Osteoblast (primary cell): Measurements from ENCODE around the gene SRSF3. TPM values are rescaled to one million over a fixed set of nuclear protein-coding genes. Genes with fewer than 3 reads are reported as not detected.

Experiments used
- DNase-seq: peaks from one replicate; pipeline ENCODE4 v3.0.0; 2011; ENCODE audit warnings: low spot score, mixed read lengths; ENCODE audit not compliant: insufficient read length; ENCODE audit errors: missing footprints
- H2AFZ ChIP-seq: 2 replicates; pipeline ENCODE4 v1.6.0; 2011; ENCODE audit warnings: mild to moderate bottlenecking, low read length
- H3K27ac ChIP-seq: 2 replicates; pipeline ENCODE4 v1.5.1; 2011; ENCODE audit warnings: mild to moderate bottlenecking, low read depth, low read length, moderate library complexity
- H3K27me3 ChIP-seq: 2 replicates; pipeline ENCODE4 v1.6.0; 2012; ENCODE audit warnings: mild to moderate bottlenecking, control low read depth, inconsistent platforms, low read length, moderate library complexity; ENCODE audit not compliant: insufficient read depth
- H3K36me3 ChIP-seq: 2 replicates; pipeline ENCODE4 v1.5.1; 2011; ENCODE audit warnings: mild to moderate bottlenecking, low read length, control low read depth, moderate library complexity; ENCODE audit not compliant: insufficient read depth
- H3K4me1 ChIP-seq: 2 replicates; pipeline ENCODE4 v1.5.1; 2011; ENCODE audit warnings: mild to moderate bottlenecking, low read length, control low read depth, moderate library complexity; ENCODE audit not compliant: insufficient read depth
- H3K4me2 ChIP-seq: 2 replicates; pipeline ENCODE4 v1.6.0; 2011; ENCODE audit warnings: mild to moderate bottlenecking, low read length; ENCODE audit not compliant: insufficient read depth
- H3K4me3 ChIP-seq: fragments of 200-600 bp; sonication (generic); 3 replicates; pipeline ENCODE4 v1.5.1; 2012; ENCODE audit warnings: mild to moderate bottlenecking, low read length, inconsistent platforms; ENCODE audit not compliant: insufficient read depth
- H3K79me2 ChIP-seq: 2 replicates; pipeline ENCODE4 v1.6.0; 2012; ENCODE audit warnings: mild to moderate bottlenecking, low read length, control low read depth, inconsistent platforms; ENCODE audit not compliant: insufficient read depth
- H3K9me3 ChIP-seq: 2 replicates; pipeline ENCODE4 v1.5.1; 2011; ENCODE audit warnings: low read depth, low read length, control low read depth
- H4K20me1 ChIP-seq: 2 replicates; pipeline ENCODE4 v1.6.0; 2012; ENCODE audit warnings: mild to moderate bottlenecking, low read length, control low read depth; ENCODE audit not compliant: insufficient read depth
- CTCF ChIP-seq: IDR thresholded peaks from 2 replicates; pipeline ENCODE4 v1.5.1; 2011; ENCODE audit warnings: mild to moderate bottlenecking, low read depth, low read length, moderate library complexity; ENCODE audit errors: extremely low read depth
- total RNA-seq: library from RNA; depleted of rRNA; stranded (reverse); fragments of >200 nt; gene quantifications from 2 replicates; pipeline ENCODE4 v1.2.3, GENCODE V29; 2012

Gene SRSF3
- total RNA-seq, 1 donor = 289 TPM

- Histone ChIP-seq H3K9me3 (no peaks in the 10 kb centered on the region), H3K36me3 (no peaks in the 10 kb centered on the region), H3K27me3 (no peaks in the 10 kb centered on the region), H3K4me3 (no peak overlapping the region), H3K4me2 (no peak overlapping the region), H4K20me1 (no peaks in the 10 kb centered on the region), H3K79me2 (no peaks in the 10 kb centered on the region), H3K4me1 (peaks cover 12% of the 10 kb centered on the region), H2AFZ (peak overlapping the region; percentile 28), H3K27ac (peak overlapping the region; percentile 54)
- no peak for DNase-seq
- no peak for TF ChIP-seq CTCF
These were observed 38.4 kb upstream of the SRSF3 start for GRCh38 chr6:36555750-36556252.

- no peak for DNase-seq
- Histone ChIP-seq H3K4me3 (no peak overlapping the region), H3K27ac (no peak overlapping the region), H2AFZ (no peak overlapping the region), H3K9me3 (no peaks in the 10 kb centered on the region), H4K20me1 (no peaks in the 10 kb centered on the region), H3K4me2 (no peak overlapping the region), H3K27me3 (no peaks in the 10 kb centered on the region), H3K36me3 (no peaks in the 10 kb centered on the region), H3K4me1 (peaks cover 12% of the 10 kb centered on the region), H3K79me2 (no peaks in the 10 kb centered on the region)
- no peak for TF ChIP-seq CTCF
These were observed 37.9 kb upstream of the SRSF3 start for GRCh38 chr6:36556281-36556680.

GRCh38 chr6:36559011-36559793 is 35.0 kb upstream of the SRSF3 start:
- no peaks in the 10 kb centered on the region for H3K9me3 ChIP-seq
- H3K36me3 ChIP-seq = no peaks in the 10 kb centered on the region
- peaks cover 18% of the 10 kb centered on the region for H3K4me1 ChIP-seq
- no peak overlapping the region for H3K4me2 ChIP-seq
- H3K27ac ChIP-seq = no peak overlapping the region
- no peak for TF ChIP-seq CTCF
- H3K27me3 ChIP-seq = no peaks in the 10 kb centered on the region
- no peaks in the 10 kb centered on the region for H4K20me1 ChIP-seq
- no peak overlapping the region for H3K4me3 ChIP-seq
- no peak for DNase-seq
- H2AFZ ChIP-seq = peak overlapping the region; percentile 16
- no peaks in the 10 kb centered on the region for H3K79me2 ChIP-seq

- H3K4me3 ChIP-seq = no peak overlapping the region
- no peaks in the 10 kb centered on the region for H3K79me2 ChIP-seq
- no peak for TF ChIP-seq CTCF
- H3K36me3 ChIP-seq = no peaks in the 10 kb centered on the region
- H2AFZ ChIP-seq = no peak overlapping the region
- H3K27ac ChIP-seq = no peak overlapping the region
- no peaks in the 10 kb centered on the region for H3K9me3 ChIP-seq
- no peaks in the 10 kb centered on the region for H3K27me3 ChIP-seq
- no peak for DNase-seq
- no peak overlapping the region for H3K4me2 ChIP-seq
- H3K4me1 ChIP-seq = peaks cover 6% of the 10 kb centered on the region
- no peaks in the 10 kb centered on the region for H4K20me1 ChIP-seq
These were observed 33.3 kb upstream of the SRSF3 start for GRCh38 chr6:36560822-36561221.
